Hematopoietic multipotent progenitor cell treated with erythropoietin and hydrocortisone succinate and interleukin-3 and kit ligand, for 6 days (in vitro differentiated cells): ENCODE data around the gene DMBX1.

Experiments used
- DNase-seq: peaks from one replicate; pipeline ENCODE4 v3.0.0-alpha.2; 2015

Gene DMBX1

GRCh38 chr1:46506470-46507219 lies 17.0 kb downstream of the DMBX1 start:
- DNase-seq, result no peak

- DNase-seq, result no peak
Observed at GRCh38 chr1:46508757-46509156, 19.1 kb downstream of the DMBX1 start.

GRCh38 chr1:46510341-46510997 lies 20.8 kb downstream of the DMBX1 start:
- no peak for DNase-seq

GRCh38 chr1:46510998-46511365 lies 21.3 kb downstream of the DMBX1 start:
- DNase-seq, result no peak

- no peak for DNase-seq
Observed at GRCh38 chr1:46512135-46512791, 22.6 kb downstream of the DMBX1 start.

- no peak for DNase-seq
Observed at GRCh38 chr1:46512792-46513190, 23.2 kb downstream of the DMBX1 start.

- DNase-seq, result no peak
Observed at GRCh38 chr1:46513536-46513935, 23.9 kb downstream of the DMBX1 start.

- DNase-seq, result no peak
Observed at GRCh38 chr1:46515576-46515975, 25.9 kb downstream of the DMBX1 start.

GRCh38 chr1:46516200-46516950 lies 26.7 kb downstream of the DMBX1 start:
- DNase-seq, result peak; percentile 55

- no peak for DNase-seq
Observed at GRCh38 chr1:46517010-46517600, 27.5 kb downstream of the DMBX1 start.

GRCh38 chr1:46517932-46518498 lies 28.4 kb downstream of the DMBX1 start:
- DNase-seq, result no peak

GRCh38 chr1:46519209-46519608 lies 29.6 kb downstream of the DMBX1 start:
- DNase-seq, result no peak

- DNase-seq, result no peak
Observed at GRCh38 chr1:46520063-46520911, 30.7 kb downstream of the DMBX1 start.

GRCh38 chr1:46521414-46521813 lies 31.8 kb downstream of the DMBX1 start:
- no peak for DNase-seq

- DNase-seq, result peak; percentile 98
Observed at GRCh38 chr1:46522184-46522968, 32.7 kb downstream of the DMBX1 start.

- DNase-seq, result no peak
Observed at GRCh38 chr1:46522969-46523320, 33.3 kb downstream of the DMBX1 start.

- peak; percentile 69 for DNase-seq
Observed at GRCh38 chr1:46523496-46524353, 34.1 kb downstream of the DMBX1 start.

- no peak for DNase-seq
Observed at GRCh38 chr1:46524843-46525242, 35.2 kb downstream of the DMBX1 start.

- no peak for DNase-seq
Observed at GRCh38 chr1:46525253-46525983, 35.8 kb downstream of the DMBX1 start.
